ENCODE measurements around the gene SYNDIG1. TPM values are rescaled to one million over a fixed set of nuclear protein-coding genes. Genes with fewer than 3 reads are reported as not detected.

Gene SYNDIG1
- polyA plus RNA-seq, 1 donor from 2014 or later = 0.22 TPM

GRCh38 chr20:24444526-24445190 is 24.8 kb upstream of the SYNDIG1 start:
- H3K36me3 ChIP-seq (ENCODE audit: insufficient read depth, low read length) = no peaks in the 10 kb centered on the region
- H3K79me2 ChIP-seq (replicated peaks; ENCODE audit: insufficient read depth, low read length) = no peaks in the 10 kb centered on the region
- H3K9me2 ChIP-seq (ENCODE audit: insufficient read depth, low read length) = no peaks in the 10 kb centered on the region
- TF ChIP-seq REST (IDR thresholded peaks at IDR 0.05; ENCODE audit: borderline replicate concordance) (no peak), SMC3 (conservative IDR thresholded peaks at IDR 0.05; ENCODE audit: poor library complexity) (no peak), POLR2AphosphoS5 (IDR thresholded peaks at IDR 0.05) (no peak), EP300 (conservative IDR thresholded peaks at IDR 0.05; ENCODE audit: poor library complexity, severe bottlenecking) (no peak), RAD21 (conservative IDR thresholded peaks at IDR 0.05) (no peak), EZH2 (IDR thresholded peaks at IDR 0.05; ENCODE audit: borderline replicate concordance, insufficient read depth, low read length, poor library complexity, severe bottlenecking) (no peak), TAF1 (IDR thresholded peaks at IDR 0.05; ENCODE audit: low read depth) (no peak), CTCF (IDR thresholded peaks at IDR 0.05; ENCODE audit: poor library complexity, severe bottlenecking) (no peak), MXI1 (conservative IDR thresholded peaks at IDR 0.05; ENCODE audit: poor library complexity, severe bottlenecking) (no peak)
- no peak overlapping the region for H3K4me2 ChIP-seq (ENCODE audit: low read length)
- H3K27me3 ChIP-seq (ENCODE audit: insufficient read depth, low read depth, low read length) = no peaks in the 10 kb centered on the region
- H3K9me3 ChIP-seq (ENCODE audit: low read length) = no peaks in the 10 kb centered on the region
- H4K20me1 ChIP-seq (ENCODE audit: insufficient read depth) = no peaks in the 10 kb centered on the region
- no peak overlapping the region for H3K4me3 ChIP-seq (ENCODE audit: low read length)
- no peaks in the 10 kb centered on the region for H3F3A ChIP-seq (ENCODE audit: insufficient read depth, low read length, poor library complexity, severe bottlenecking)
- H3K27ac ChIP-seq (ENCODE audit: low read length) = no peak overlapping the region
- no peak overlapping the region for H2AFZ ChIP-seq (ENCODE audit: low read depth, low read length)
- no peak overlapping the region for H3K9ac ChIP-seq (ENCODE audit: low read length)

- TF ChIP-seq TAF1 (IDR thresholded peaks at IDR 0.05; ENCODE audit: low read depth) (no peak), EP300 (conservative IDR thresholded peaks at IDR 0.05; ENCODE audit: poor library complexity, severe bottlenecking) (no peak), EZH2 (IDR thresholded peaks at IDR 0.05; ENCODE audit: borderline replicate concordance, insufficient read depth, low read length, poor library complexity, severe bottlenecking) (no peak), REST (IDR thresholded peaks at IDR 0.05; ENCODE audit: borderline replicate concordance) (no peak), RAD21 (conservative IDR thresholded peaks at IDR 0.05) (no peak), CTCF (IDR thresholded peaks at IDR 0.05; ENCODE audit: poor library complexity, severe bottlenecking) (no peak), MXI1 (conservative IDR thresholded peaks at IDR 0.05; ENCODE audit: poor library complexity, severe bottlenecking) (no peak), POLR2AphosphoS5 (IDR thresholded peaks at IDR 0.05) (no peak), SMC3 (conservative IDR thresholded peaks at IDR 0.05; ENCODE audit: poor library complexity) (no peak)
- Histone ChIP-seq H3K27ac (ENCODE audit: low read length) (no peak overlapping the region), H4K20me1 (ENCODE audit: insufficient read depth) (no peaks in the 10 kb centered on the region), H3K4me2 (ENCODE audit: low read length) (no peak overlapping the region), H3K27me3 (ENCODE audit: insufficient read depth, low read depth, low read length) (no peaks in the 10 kb centered on the region), H3K9me2 (ENCODE audit: insufficient read depth, low read length) (no peaks in the 10 kb centered on the region), H2AFZ (ENCODE audit: low read depth, low read length) (no peak overlapping the region), H3K4me3 (ENCODE audit: low read length) (no peak overlapping the region), H3K36me3 (ENCODE audit: insufficient read depth, low read length) (no peaks in the 10 kb centered on the region), H3F3A (ENCODE audit: insufficient read depth, low read length, poor library complexity, severe bottlenecking) (no peaks in the 10 kb centered on the region), H3K79me2 (replicated peaks; ENCODE audit: insufficient read depth, low read length) (no peaks in the 10 kb centered on the region), H3K9me3 (ENCODE audit: low read length) (no peaks in the 10 kb centered on the region), H3K9ac (ENCODE audit: low read length) (no peak overlapping the region)
Observed at GRCh38 chr20:24445510-24446170, 23.8 kb upstream of the SYNDIG1 start.
